Activated naive CD8-positive, alpha-beta T cell (primary cell): ENCODE results near the gene AJM1.
"Not testable (repeated sequence)": the region's sequence is repeated elsewhere in the genome, so short reads cannot be mapped to it uniquely, and the experiment has no call there.

Source experiments
- H3K27ac Mint-ChIP-seq: one replicate; pipeline ENCODE4 v1.8.0; 2021; ENCODE audit warnings: mixed read lengths
- H3K27me3 Mint-ChIP-seq: one replicate; pipeline ENCODE4 v1.8.0; 2021; ENCODE audit warnings: mixed read lengths
- H3K36me3 Mint-ChIP-seq: one replicate; pipeline ENCODE4 v1.8.0; 2021; ENCODE audit warnings: mixed read lengths
- H3K4me1 Mint-ChIP-seq: one replicate; pipeline ENCODE4 v1.8.0; 2021; ENCODE audit warnings: low read depth, mixed read lengths
- H3K4me3 Mint-ChIP-seq: one replicate; pipeline ENCODE4 v1.8.0; 2021; ENCODE audit warnings: mild to moderate bottlenecking, mixed read lengths
- H3K9me3 Mint-ChIP-seq: one replicate; pipeline ENCODE4 v1.8.0; 2021; ENCODE audit warnings: low read depth, mixed read lengths

The AJM1 gene

GRCh38 chr9:136842380-136842948, at the start of gene AJM1:
TSS of gene AJM1 (plus strand) at chr9:136842478. CDS start at chr9:136844415, 1,937 bp downstream.
- H3K4me1 Mint-ChIP-seq: peaks cover 14% of the 10 kb centered on the region
- not testable (repeated sequence) for H3K27me3 Mint-ChIP-seq, H3K36me3 Mint-ChIP-seq, H3K27ac Mint-ChIP-seq, H3K9me3 Mint-ChIP-seq
- peak within 1 kb of the TSS; percentile 75 for H3K4me3 Mint-ChIP-seq

- Mint-ChIP-seq H3K4me1 (peaks cover 22% of the 10 kb centered on the region), H3K4me3 (peak overlapping the region; percentile 59)
Measured at GRCh38 chr9:136793086-136793946, 49.0 kb upstream of the AJM1 start.

GRCh38 chr9:136794281-136794999, 47.8 kb upstream of the AJM1 start:
- no peak overlapping the region for H3K4me3 Mint-ChIP-seq
- no peaks in the 10 kb centered on the region for H3K9me3 Mint-ChIP-seq
- peaks cover 22% of the 10 kb centered on the region for H3K4me1 Mint-ChIP-seq
- H3K36me3 Mint-ChIP-seq: no peaks in the 10 kb centered on the region
- H3K27ac Mint-ChIP-seq: no peak overlapping the region
- no peaks in the 10 kb centered on the region for H3K27me3 Mint-ChIP-seq

More at GRCh38 chr9:136793086-136793946, 49.0 kb upstream of the AJM1 start:
- peak overlapping the region; percentile 54 for H3K27ac Mint-ChIP-seq
- no peaks in the 10 kb centered on the region for H3K27me3 Mint-ChIP-seq
- H3K36me3 Mint-ChIP-seq: no peaks in the 10 kb centered on the region
- no peaks in the 10 kb centered on the region for H3K9me3 Mint-ChIP-seq

- H3K36me3 Mint-ChIP-seq: no peaks in the 10 kb centered on the region
- no peaks in the 10 kb centered on the region for H3K27me3 Mint-ChIP-seq
- H3K9me3 Mint-ChIP-seq: no peaks in the 10 kb centered on the region
- peaks cover 22% of the 10 kb centered on the region for H3K4me1 Mint-ChIP-seq
- no peak overlapping the region for H3K4me3 Mint-ChIP-seq
- no peak overlapping the region for H3K27ac Mint-ChIP-seq
Measured at GRCh38 chr9:136795000-136795348, 47.3 kb upstream of the AJM1 start.

GRCh38 chr9:136796238-136796774, 46.0 kb upstream of the AJM1 start, which contains the start of gene CCDC183:
TSS of gene CCDC183 (plus strand) at chr9:136796338. CDS start at chr9:136796398, 60 bp downstream.
- no peak within 1 kb of the TSS for H3K27ac Mint-ChIP-seq
- H3K4me1 Mint-ChIP-seq: peaks cover 27% of the 10 kb centered on the region
- no peaks in the 10 kb centered on the region for H3K9me3 Mint-ChIP-seq
- no peaks in the 10 kb centered on the region for H3K36me3 Mint-ChIP-seq
- peak within 1 kb of the TSS; percentile 6 for H3K4me3 Mint-ChIP-seq
- H3K27me3 Mint-ChIP-seq: no peaks in the 10 kb centered on the region

- not testable (repeated sequence) for H3K27ac Mint-ChIP-seq, H3K27me3 Mint-ChIP-seq, H3K36me3 Mint-ChIP-seq, H3K9me3 Mint-ChIP-seq
- peak overlapping the region; percentile 6 for H3K4me3 Mint-ChIP-seq
- peaks cover 28% of the 10 kb centered on the region for H3K4me1 Mint-ChIP-seq
Measured at GRCh38 chr9:136796775-136797347, 45.4 kb upstream of the AJM1 start.

GRCh38 chr9:136798708-136799078, 43.6 kb upstream of the AJM1 start:
- H3K27ac Mint-ChIP-seq: no peak overlapping the region
- H3K4me3 Mint-ChIP-seq: no peak overlapping the region
- no peaks in the 10 kb centered on the region for H3K9me3 Mint-ChIP-seq
- no peaks in the 10 kb centered on the region for H3K27me3 Mint-ChIP-seq
- H3K4me1 Mint-ChIP-seq: peaks cover 19% of the 10 kb centered on the region
- no peaks in the 10 kb centered on the region for H3K36me3 Mint-ChIP-seq

GRCh38 chr9:136799079-136799853, 43.0 kb upstream of the AJM1 start:
- H3K27ac Mint-ChIP-seq: no peak overlapping the region
- H3K4me3 Mint-ChIP-seq: peak overlapping the region; percentile 68
- H3K9me3 Mint-ChIP-seq: no peaks in the 10 kb centered on the region
- no peaks in the 10 kb centered on the region for H3K36me3 Mint-ChIP-seq
- H3K27me3 Mint-ChIP-seq: no peaks in the 10 kb centered on the region
- peaks cover 19% of the 10 kb centered on the region for H3K4me1 Mint-ChIP-seq

GRCh38 chr9:136799854-136800657, 42.2 kb upstream of the AJM1 start:
- H3K27ac Mint-ChIP-seq: no peak overlapping the region

GRCh38 chr9:136802321-136802720, 40.0 kb upstream of the AJM1 start:
- H3K4me1 Mint-ChIP-seq: peaks cover 23% of the 10 kb centered on the region
- no peaks in the 10 kb centered on the region for H3K27me3 Mint-ChIP-seq
- H3K9me3 Mint-ChIP-seq: no peaks in the 10 kb centered on the region
- H3K4me3 Mint-ChIP-seq: no peak overlapping the region
- peaks cover 3% of the 10 kb centered on the region for H3K36me3 Mint-ChIP-seq
- H3K27ac Mint-ChIP-seq: no peak overlapping the region

More at GRCh38 chr9:136799854-136800657, 42.2 kb upstream of the AJM1 start:
- Mint-ChIP-seq H3K4me1 (peaks cover 19% of the 10 kb centered on the region), H3K27me3 (no peaks in the 10 kb centered on the region), H3K36me3 (no peaks in the 10 kb centered on the region), H3K4me3 (peak overlapping the region; percentile 79), H3K9me3 (no peaks in the 10 kb centered on the region)

GRCh38 chr9:136803009-136803550, 39.2 kb upstream of the AJM1 start:
- not testable (repeated sequence) for H3K27ac Mint-ChIP-seq, H3K9me3 Mint-ChIP-seq, H3K4me3 Mint-ChIP-seq, H3K36me3 Mint-ChIP-seq, H3K27me3 Mint-ChIP-seq
- H3K4me1 Mint-ChIP-seq: peaks cover 23% of the 10 kb centered on the region

- Mint-ChIP-seq H3K27ac (no peak overlapping the region), H3K4me1 (peaks cover 24% of the 10 kb centered on the region), H3K9me3 (no peaks in the 10 kb centered on the region), H3K4me3 (no peak overlapping the region), H3K36me3 (peaks cover 3% of the 10 kb centered on the region), H3K27me3 (no peaks in the 10 kb centered on the region)
Measured at GRCh38 chr9:136803551-136804508, 38.4 kb upstream of the AJM1 start.
